Lower lobe of right lung (tissue), 2 donors: ENCODE data around the gene GARIN5A. TPM values are rescaled to one million over a fixed set of nuclear protein-coding genes. Genes with fewer than 3 reads are reported as not detected.

Source experiments
- ATAC-seq, 2 donors: fragments of 200-7000 bp; cut with Tn5 transposase; one replicate each; pipeline ENCODE4 v1.9.1; 2020 to 2022; ENCODE audit warnings: mild to moderate bottlenecking in 2 of 2, moderate library complexity in 2 of 2
- DNase-seq: peaks from one replicate; pipeline ENCODE4 v3.0.0-alpha.2; 2020
- H3K27ac ChIP-seq: fragments of 200-600 bp; one replicate; pipeline ENCODE4 v1.8.0; 2022
- H3K27me3 ChIP-seq: fragments of 200-600 bp; one replicate; pipeline ENCODE4 v1.8.0; 2022; ENCODE audit warnings: low read depth
- H3K36me3 ChIP-seq: fragments of 200-600 bp; one replicate; pipeline ENCODE4 v1.8.0; 2022; ENCODE audit warnings: mild to moderate bottlenecking
- H3K4me1 ChIP-seq: fragments of 200-600 bp; one replicate; pipeline ENCODE4 v1.8.0; 2022
- H3K4me3 ChIP-seq: fragments of 200-600 bp; one replicate; pipeline ENCODE4 v1.8.0; 2022; ENCODE audit warnings: mild to moderate bottlenecking
- H3K9me3 ChIP-seq: fragments of 200-600 bp; one replicate; pipeline ENCODE4 v1.8.0; 2022
- intact Hi-C: fragments of 100-400 bp; cut with DNase I; formaldehyde crosslinking; loops from one replicate; pipeline ENCODE4 v1.11.0; 2022
- total RNA-seq: library from RNA; stranded (reverse); fragmentation: NEBNext Ultra II Directional; extraction: Animal tissue kit (Norgen Biotek cat#: 25700); gene quantifications from one replicate; pipeline ENCODE4 v1.2.1, GENCODE V29; 2021
- TF ChIP-seq, protein P1 (sequence below): fragments of 200-600 bp; IDR thresholded peaks from one replicate; pipeline ENCODE4 v1.8.0; 2022; ENCODE audit warnings: antibody characterized with exemption, mild to moderate bottlenecking
- donor health status: DM: no; HTN: yes; CAD: no; lungs with severe emphysema.

The GARIN5A gene
- total RNA-seq, 1 donor from 2014 or later = 2.2 TPM

DNA sequence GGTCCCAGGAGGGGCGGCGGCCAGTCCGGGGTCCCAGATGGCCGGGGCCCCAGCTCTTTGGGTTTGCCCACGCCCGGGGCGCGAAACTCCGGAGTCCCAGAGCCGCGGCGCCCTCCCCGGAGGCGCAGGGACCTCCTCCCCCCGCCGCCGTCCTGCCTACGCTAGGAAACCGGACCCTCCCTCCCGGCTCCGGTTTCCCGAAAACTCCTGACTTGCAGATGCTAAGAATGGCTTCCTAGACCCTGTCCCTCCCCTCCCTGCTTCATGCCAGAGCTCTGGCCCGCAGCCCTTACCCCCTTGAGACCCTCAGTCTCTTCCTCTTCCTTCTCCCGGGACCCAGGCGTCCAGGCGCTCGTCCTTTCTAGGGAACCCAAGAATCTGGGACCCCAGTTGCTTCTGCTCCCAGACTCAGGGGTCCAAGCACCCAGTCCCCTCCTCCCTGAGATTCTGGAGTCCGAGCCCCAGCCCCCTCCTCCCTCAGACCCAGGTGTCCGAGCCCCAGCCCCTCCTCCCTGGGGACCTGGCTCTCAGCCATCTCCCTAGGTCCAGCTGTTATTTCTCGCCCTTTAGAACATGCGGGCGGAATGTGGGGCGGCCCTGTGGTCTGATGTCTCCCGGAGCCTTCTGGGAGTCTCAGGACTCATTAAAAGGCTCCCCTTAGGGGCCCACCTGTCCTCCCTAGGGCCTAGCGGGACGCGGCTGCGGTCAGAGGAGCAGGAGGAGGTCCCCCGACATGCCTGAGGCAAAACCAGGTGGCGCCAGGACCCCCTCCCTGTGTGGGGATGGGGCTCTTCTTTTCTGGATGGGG is 44.2 kb downstream of the GARIN5A start, which contains the start of gene MYBPC2:
Gene MYBPC2, plus strand, starts transcription at position 672 of the 808 bp plus-strand sequence. Its CDS starts 62 bp downstream, at position 734.
- peaks cover 23% of the 10 kb centered on the region for H3K27me3 ChIP-seq
- DNase-seq (no peak), ATAC-seq (peak; percentile 4 to 36)
- peak within 1 kb of the TSS; percentile 68 for H3K4me3 ChIP-seq
- H3K36me3 ChIP-seq = no peaks in the 10 kb centered on the region
- intact Hi-C loops = no loop called here
- peaks cover 22% of the 10 kb centered on the region for H3K4me1 ChIP-seq
- H3K9me3 ChIP-seq = no peaks in the 10 kb centered on the region
- TF ChIP-seq, protein P1, sequence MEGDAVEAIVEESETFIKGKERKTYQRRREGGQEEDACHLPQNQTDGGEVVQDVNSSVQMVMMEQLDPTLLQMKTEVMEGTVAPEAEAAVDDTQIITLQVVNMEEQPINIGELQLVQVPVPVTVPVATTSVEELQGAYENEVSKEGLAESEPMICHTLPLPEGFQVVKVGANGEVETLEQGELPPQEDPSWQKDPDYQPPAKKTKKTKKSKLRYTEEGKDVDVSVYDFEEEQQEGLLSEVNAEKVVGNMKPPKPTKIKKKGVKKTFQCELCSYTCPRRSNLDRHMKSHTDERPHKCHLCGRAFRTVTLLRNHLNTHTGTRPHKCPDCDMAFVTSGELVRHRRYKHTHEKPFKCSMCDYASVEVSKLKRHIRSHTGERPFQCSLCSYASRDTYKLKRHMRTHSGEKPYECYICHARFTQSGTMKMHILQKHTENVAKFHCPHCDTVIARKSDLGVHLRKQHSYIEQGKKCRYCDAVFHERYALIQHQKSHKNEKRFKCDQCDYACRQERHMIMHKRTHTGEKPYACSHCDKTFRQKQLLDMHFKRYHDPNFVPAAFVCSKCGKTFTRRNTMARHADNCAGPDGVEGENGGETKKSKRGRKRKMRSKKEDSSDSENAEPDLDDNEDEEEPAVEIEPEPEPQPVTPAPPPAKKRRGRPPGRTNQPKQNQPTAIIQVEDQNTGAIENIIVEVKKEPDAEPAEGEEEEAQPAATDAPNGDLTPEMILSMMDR = no peak
- peak within 1 kb of the TSS; percentile 82 for H3K27ac ChIP-seq

DNA sequence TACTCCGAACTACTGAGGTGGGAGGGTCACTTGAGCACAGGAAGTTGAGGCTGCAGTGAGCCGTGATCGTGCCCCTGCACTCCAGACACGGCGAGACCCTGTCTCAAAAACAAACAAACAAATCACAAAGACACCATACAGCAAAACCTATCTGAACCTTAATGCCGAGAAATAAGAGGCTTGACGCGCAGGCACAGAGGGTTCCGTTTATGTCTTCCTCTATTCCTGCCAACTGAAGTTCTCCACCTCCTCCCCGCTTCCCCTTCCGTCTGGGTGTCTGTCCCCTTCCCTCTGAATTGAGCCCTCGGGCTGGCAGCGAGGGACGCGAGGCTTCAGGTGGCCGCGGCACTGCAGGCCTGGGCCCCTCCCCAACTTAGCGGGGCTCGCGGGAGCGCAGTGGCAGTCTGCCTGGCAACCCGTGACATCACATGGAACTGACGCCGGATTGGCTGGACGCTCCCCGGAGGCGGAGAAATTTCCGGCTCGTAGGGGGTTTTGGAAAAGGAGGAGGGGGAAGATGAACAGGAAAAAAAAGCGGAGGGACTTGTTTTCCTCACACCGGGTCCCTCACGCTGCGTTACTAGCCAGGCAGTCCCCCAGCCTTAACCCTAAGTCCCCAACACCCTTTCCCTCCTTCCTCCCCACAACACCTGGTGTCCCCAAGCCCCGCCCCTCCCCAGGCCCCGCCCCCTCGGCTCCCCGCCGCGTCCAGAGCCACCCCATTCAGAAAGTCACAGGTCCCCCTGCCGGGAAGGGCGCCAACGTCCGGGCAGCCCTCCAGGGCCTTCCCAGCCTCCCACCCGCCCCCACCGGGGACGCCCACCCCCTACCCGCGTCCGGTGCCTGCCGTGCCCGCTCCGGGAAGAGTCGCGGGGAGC is 45.1 kb downstream of the GARIN5A start:
- peaks cover 23% of the 10 kb centered on the region for H3K27me3 ChIP-seq
- peak overlapping the region; percentile 68 for H3K4me3 ChIP-seq
- H3K4me1 ChIP-seq = peaks cover 22% of the 10 kb centered on the region
- DNase-seq (peak; percentile 90), ATAC-seq (peak; percentile 94 to 96)
- intact Hi-C loops = no loop called here
- H3K27ac ChIP-seq = peak overlapping the region; percentile 82
- TF ChIP-seq, protein P1 = no peak
- no peaks in the 10 kb centered on the region for H3K36me3 ChIP-seq
- no peaks in the 10 kb centered on the region for H3K9me3 ChIP-seq

DNA sequence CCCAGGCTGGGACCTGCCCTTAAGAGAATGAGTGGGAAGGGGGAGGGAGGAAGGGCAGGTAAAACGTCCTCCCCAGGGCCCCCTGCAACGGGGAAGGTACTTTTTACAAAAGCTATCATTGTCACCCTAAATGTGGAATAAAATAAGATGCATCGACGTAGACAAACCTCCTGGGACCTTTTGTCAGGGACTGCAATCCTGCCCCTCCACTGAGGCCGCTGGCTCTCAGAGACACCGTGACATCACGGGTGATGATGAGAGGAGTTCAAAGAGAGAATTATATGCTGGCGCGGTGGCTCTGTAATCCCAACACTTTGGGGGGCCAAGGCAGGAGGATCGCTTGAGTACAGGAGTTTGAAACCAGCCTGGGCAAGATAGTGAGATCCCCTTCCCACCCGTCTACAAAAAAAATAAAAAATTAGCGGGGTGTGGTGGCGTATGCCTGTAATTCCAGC is 45.7 kb downstream of the GARIN5A start:
- no peak for ATAC-seq
- Histone ChIP-seq H3K36me3 (no peaks in the 10 kb centered on the region), H3K9me3 (no peaks in the 10 kb centered on the region), H3K4me1 (peaks cover 22% of the 10 kb centered on the region), H3K27ac (peak overlapping the region; percentile 82), H3K4me3 (peak overlapping the region; percentile 68), H3K27me3 (peaks cover 23% of the 10 kb centered on the region)
- no peak for DNase-seq
- intact Hi-C loops = no loop called here
- TF ChIP-seq, protein P1 = no peak

DNA sequence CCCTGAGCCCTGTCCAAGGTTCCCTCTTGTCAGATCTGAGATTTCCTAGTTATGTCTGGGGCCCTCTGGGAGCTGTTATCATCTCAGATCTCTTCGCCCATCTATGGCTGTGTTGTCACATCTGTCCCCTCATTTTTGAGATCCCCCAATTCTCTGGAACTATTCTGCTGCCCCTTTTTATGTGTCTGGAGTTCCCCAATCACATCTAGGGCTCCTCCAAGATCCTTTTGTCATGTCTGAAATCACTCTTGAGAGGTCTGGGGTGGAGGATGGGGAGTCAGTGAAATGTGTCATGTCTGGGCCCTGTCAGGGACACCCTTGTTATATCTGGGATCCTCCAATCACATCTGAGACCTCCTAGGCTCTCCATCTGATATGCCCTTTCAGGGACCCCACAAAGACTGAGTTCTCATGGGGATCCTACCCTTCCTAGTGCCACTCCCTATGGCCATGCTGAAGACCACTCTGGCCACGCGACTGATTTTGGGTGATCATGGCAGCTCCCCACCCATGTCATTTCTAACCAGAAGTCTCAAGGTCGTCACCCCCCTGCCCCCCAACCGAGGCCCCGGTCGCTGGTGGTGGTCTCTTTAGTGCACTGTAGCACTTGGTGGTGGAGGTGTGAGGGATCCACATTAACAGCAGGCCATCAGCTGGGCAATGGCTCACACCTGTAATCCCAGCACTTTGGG is 47.7 kb downstream of the GARIN5A start:
- peak overlapping the region; percentile 72 for H3K27ac ChIP-seq

More for the DNA sequence above, 47.7 kb downstream of the GARIN5A start:
- Histone ChIP-seq H3K4me1 (peaks cover 22% of the 10 kb centered on the region), H3K27me3 (peaks cover 18% of the 10 kb centered on the region), H3K9me3 (no peaks in the 10 kb centered on the region), H3K4me3 (no peak overlapping the region), H3K36me3 (no peaks in the 10 kb centered on the region)
- DNase-seq (no peak), ATAC-seq (no peak)
- TF ChIP-seq, protein P1 = no peak
- intact Hi-C loops = no loop called here
